ENCODE measurements around the gene TVP23A. TPM values are rescaled to one million over a fixed set of nuclear protein-coding genes. Genes with fewer than 3 reads are reported as not detected.

The TVP23A gene
- total and polyA plus RNA-seq, 10 of the 15 experiments (the other 5 are each of a cell fraction or from before 2014, with no cell fraction given), result 1.1 to 6.4 (median 2.2) TPM

- TF ChIP-seq GABPA (IDR thresholded peaks at IDR 0.05; ENCODE audit: low read depth) (no peak), TCF12 (IDR thresholded peaks at IDR 0.05; ENCODE audit: low read depth, low read length) (no peak), ASH2L (IDR thresholded peaks at IDR 0.05; ENCODE audit: borderline replicate concordance, low read depth) (no peak), ZBTB33 (IDR thresholded peaks at IDR 0.05) (no peak), TCF3 (IDR thresholded peaks at IDR 0.05; ENCODE audit: borderline replicate concordance, insufficient read depth, low read depth, low read length) (no peak), HDGF (IDR thresholded peaks at IDR 0.05) (peak; percentile 94), JUNB (IDR thresholded peaks at IDR 0.05) (no peak)
These were observed 48.6 kb upstream of the TVP23A start (continued) for GRCh38 chr16:10867199-10867598.

- SMC1A ChIA-PET (ENCODE audit: uncharacterized antibody, unreplicated experiment), result interaction anchor here (1.4 to 9.7 kb wide), 6 partner anchors 10 to 46 kb away, joined by 3 to 95 read pairs (median 20); partner anchors contain the start of gene CIITA
- Histone ChIP-seq H4K20me1 (ENCODE audit: control insufficient read depth, insufficient read depth) (no peaks in the 10 kb centered on the region), H3K9me3 (replicated peaks; ENCODE audit: control insufficient read depth, insufficient read depth, low read length) (no peaks in the 10 kb centered on the region), H3K4me3 (no peak overlapping the region), H2AFZ (ENCODE audit: control insufficient read depth, low read depth, low read length) (no peak overlapping the region), H3K79me2 (ENCODE audit: control insufficient read depth, insufficient read depth, low read length) (no peaks in the 10 kb centered on the region), H3K4me2 (ENCODE audit: control insufficient read depth, insufficient read depth) (no peak overlapping the region), H3K36me3 (ENCODE audit: control insufficient read depth in 2 of 2, insufficient read depth in 2 of 2, low read length in 1 of 2) (no peaks in the 10 kb centered on the region), H3K4me1 (ENCODE audit: control insufficient read depth, insufficient read depth, low read length) (peaks cover 55% of the 10 kb centered on the region), H3K27ac (ENCODE audit: control insufficient read depth, insufficient read depth) (no peak overlapping the region), H3K9ac (ENCODE audit: control insufficient read depth, insufficient read depth, low read length) (no peak overlapping the region), H3K27me3 (replicated peaks in 1 of 2; ENCODE audit: control insufficient read depth in 2 of 2, insufficient read depth in 2 of 2, low read length in 1 of 2) (no peaks in the 10 kb centered on the region)
- no TSS peak for BruUV-seq (replicated peaks)
- TF ChIP-seq RELA (IDR thresholded peaks at IDR 0.05; ENCODE audit: borderline replicate concordance, partially characterized antibody), result no peak
- 0 out of 2 replicates have a peak, but pooled peaks have one; percentile 1 for TF ChIP-seq SPI1 (IDR thresholded peaks at IDR 0.05; ENCODE audit: borderline replicate concordance, insufficient read depth, low read depth, low read length)
- no peak for TF ChIP-seq TARDBP (IDR thresholded peaks at IDR 0.05; ENCODE audit: borderline replicate concordance)
- TF ChIP-seq JUNB (IDR thresholded peaks at IDR 0.05), result no peak; the same call in 1 of the 2 replicates
- TF ChIP-seq E2F4 (IDR thresholded peaks at IDR 0.05; ENCODE audit: low read depth, low read length), result no peak
- DNase-seq (ENCODE audit: low read depth, low spot score), result no peak
- intact Hi-C loops (cut with micrococcal nuclease; ENCODE audit: unreplicated experiment) (no loop called here), in situ Hi-C loops (cut with MboI) (no loop called here)
- no peak for ATAC-seq
- FAIRE-seq, result no peak
- WGBS (ENCODE audit: insufficient coverage, insufficient replicate concordance, low lambda C conversion rate, missing lambda C conversion rate), result 66% methylated on average over 13 of the region's 13 CpGs
- RAD21 ChIA-PET (ENCODE audit: unreplicated experiment), result interaction anchor here (0.7 to 5.4 kb wide), 6 partner anchors 10 to 201 kb away, joined by 3 to 48 read pairs (median 4); partner anchors contain the start of gene CIITA
- POLR2A ChIA-PET, result interaction anchor here (0.6 to 3.9 kb wide), 8 partner anchors 10 to 811 kb away, joined by 3 to 32 read pairs (median 4); partner anchors contain the start of gene CIITA
- CTCF ChIA-PET, result interaction anchor here (1.2 to 2.2 kb wide), 3 partner anchors 11 to 129 kb away, joined by 4 to 6 read pairs (median 4); partner anchors contain the start of gene CIITA
These were observed 47.7 kb upstream of the TVP23A start for GRCh38 chr16:10865991-10866966.
